Activated CD8-positive, alpha-beta T cell treated with anti-CD3 and anti-CD28 coated beads, Interleukin-2, amount 10 ng/mL, durations not matched to agents 7 days and 5 days (primary cell): ENCODE data around the gene KCTD11. TPM values are rescaled to one million over a fixed set of nuclear protein-coding genes. Genes with fewer than 3 reads are reported as not detected.
"Not testable (repeated sequence)": the region's sequence is repeated elsewhere in the genome, so short reads cannot be mapped to it uniquely, and the experiment has no call there.

ENCODE experiments used
- ATAC-seq: fragments of 150-1000 bp; cut with Tn5 transposase; one replicate; pipeline ENCODE4 v1.10.0; 2021; ENCODE audit warnings: moderate library complexity
- CTCF ChIA-PET: fragments of 350-600 bp; sonication (Branson Sonifier 250); formaldehyde crosslinking; loops from one replicate; lab custom pipeline; 2021; ENCODE audit warnings: antibody characterized with exemption; lab: Charles Lee
- POLR2A ChIA-PET: fragments of 350-600 bp; sonication (Branson Sonifier 250); formaldehyde crosslinking; loops from one replicate; lab custom pipeline; 2021; ENCODE audit warnings: antibody characterized with exemption; lab: Charles Lee
- DNase-seq: peaks from one replicate; pipeline ENCODE4 v3.0.0-alpha.2; 2020
- H3K27ac Mint-ChIP-seq: one replicate; pipeline ENCODE4 v1.8.0; 2021; ENCODE audit warnings: mild to moderate bottlenecking, mixed read lengths
- H3K27me3 Mint-ChIP-seq: one replicate; pipeline ENCODE4 v1.8.0; 2021; ENCODE audit warnings: low read depth, mixed read lengths
- H3K36me3 Mint-ChIP-seq: one replicate; pipeline ENCODE4 v1.8.0; 2021; ENCODE audit warnings: low read depth, mixed read lengths
- H3K4me1 Mint-ChIP-seq: one replicate; pipeline ENCODE4 v1.8.0; 2021; ENCODE audit warnings: low read depth, mixed read lengths
- H3K4me3 Mint-ChIP-seq: one replicate; pipeline ENCODE4 v1.8.0; 2021; ENCODE audit warnings: mild to moderate bottlenecking, mixed read lengths
- H3K9me3 Mint-ChIP-seq: one replicate; pipeline ENCODE4 v1.8.0; 2022; ENCODE audit warnings: mixed read lengths; ENCODE audit not compliant: insufficient read depth
- total RNA-seq, 2 experiments: library from RNA; stranded (reverse); gene quantifications; one replicate each; pipeline ENCODE4 v1.2.3, GENCODE V29; 2021

The KCTD11 gene
- total RNA-seq, 2 experiments from 2014 or later: 11.4 to 11.8 TPM

- ATAC-seq (no peak), DNase-seq (no peak)
- H3K27me3 Mint-ChIP-seq: no peaks in the 10 kb centered on the region
- H3K36me3 Mint-ChIP-seq: peaks cover 3% of the 10 kb centered on the region
- H3K27ac Mint-ChIP-seq: peak overlapping the region; percentile 63
- H3K4me3 Mint-ChIP-seq: peak overlapping the region; percentile 87
- H3K9me3 Mint-ChIP-seq: no peaks in the 10 kb centered on the region
- H3K4me1 Mint-ChIP-seq: peaks cover 60% of the 10 kb centered on the region
- POLR2A ChIA-PET: interaction anchor here (0.8 to 2.0 kb wide), 3 partner anchors 11 to 22 kb away, joined by 3 to 12 read pairs (median 4); no protein-coding TSS in a partner anchor
- CTCF ChIA-PET: interaction anchor here (1.9 to 2.8 kb wide), 6 partner anchors 18 to 285 kb away, joined by 4 to 19 read pairs (median 11); partner anchors contain the start of genes TMEM102 and TMEM95
Observed at GRCh38 chr17:7330638-7331015, 21.3 kb upstream of the KCTD11 start.

GRCh38 chr17:7332111-7332510 lies 19.9 kb upstream of the KCTD11 start:
- H3K4me1 Mint-ChIP-seq: peaks cover 67% of the 10 kb centered on the region
- DNase-seq (no peak), ATAC-seq (no peak)
- H3K27ac Mint-ChIP-seq: peak overlapping the region; percentile 83
- POLR2A ChIA-PET: no interaction called here
- CTCF ChIA-PET: no interaction called here
- H3K9me3 Mint-ChIP-seq: no peaks in the 10 kb centered on the region
- peak overlapping the region; percentile 38 for H3K4me3 Mint-ChIP-seq
- peaks cover 6% of the 10 kb centered on the region for H3K36me3 Mint-ChIP-seq
- H3K27me3 Mint-ChIP-seq: no peaks in the 10 kb centered on the region

GRCh38 chr17:7332600-7333069 lies 19.3 kb upstream of the KCTD11 start:
- CTCF ChIA-PET, H3K27me3 Mint-ChIP-seq, POLR2A ChIA-PET, ATAC-seq, H3K9me3 Mint-ChIP-seq: not testable (repeated sequence)
- H3K4me1 Mint-ChIP-seq: peaks cover 64% of the 10 kb centered on the region
- H3K36me3 Mint-ChIP-seq: peaks cover 11% of the 10 kb centered on the region
- H3K4me3 Mint-ChIP-seq: peak overlapping the region; percentile 38
- peak; percentile 69 for DNase-seq
- H3K27ac Mint-ChIP-seq: peak overlapping the region; percentile 83

GRCh38 chr17:7334938-7335538 lies 16.9 kb upstream of the KCTD11 start:
- ATAC-seq (no peak), DNase-seq (no peak)
- Mint-ChIP-seq H3K9me3 (no peaks in the 10 kb centered on the region), H3K4me1 (peaks cover 62% of the 10 kb centered on the region), H3K27me3 (no peaks in the 10 kb centered on the region), H3K4me3 (peak overlapping the region; percentile 47), H3K27ac (peak overlapping the region; percentile 98), H3K36me3 (peaks cover 28% of the 10 kb centered on the region)
- CTCF ChIA-PET: interaction anchor here (0.7 to 4.0 kb wide), 10 partner anchors 8 to 353 kb away, joined by 3 to 41 read pairs (median 9); partner anchors contain the start of genes KCTD11 and TMEM95
- POLR2A ChIA-PET: interaction anchor here (0.6 to 4.9 kb wide), 6 partner anchors 14 to 693 kb away, joined by 3 to 54 read pairs (median 3); partner anchors contain the start of gene GPS2

- POLR2A ChIA-PET: interaction anchor here (0.6 to 4.9 kb wide), 17 partner anchors 9 to 351 kb away, joined by 3 to 54 read pairs (median 7); partner anchors contain the start of genes GPS2, TMEM102, TNFSF12 and TP53
- H3K4me3 Mint-ChIP-seq: peak overlapping the region; percentile 85
- not testable (repeated sequence) for DNase-seq, ATAC-seq, H3K9me3 Mint-ChIP-seq, H3K27me3 Mint-ChIP-seq
- peak overlapping the region; percentile 98 for H3K27ac Mint-ChIP-seq
- peaks cover 62% of the 10 kb centered on the region for H3K4me1 Mint-ChIP-seq
- CTCF ChIA-PET: interaction anchor here (0.7 to 4.0 kb wide), 14 partner anchors 10 to 352 kb away, joined by 3 to 41 read pairs (median 10); partner anchors contain the start of genes KCTD11, TMEM95 and TP53
- H3K36me3 Mint-ChIP-seq: peaks cover 33% of the 10 kb centered on the region
Observed at GRCh38 chr17:7335765-7336164, 16.2 kb upstream of the KCTD11 start.

GRCh38 chr17:7336240-7337175 lies 15.5 kb upstream of the KCTD11 start, which contains the start of gene ACAP1:
Gene ACAP1 (plus strand): TSS chr17:7336529. CDS start chr17:7336735, 206 bp downstream.
- POLR2A ChIA-PET: interaction anchor here (0.6 to 4.9 kb wide), 23 partner anchors 8 to 350 kb away, joined by 3 to 54 read pairs (median 4); partner anchors contain the start of genes GPS2, POLR2A, TMEM102 and TNFSF12
- peak within 1 kb of the TSS; percentile 98 for H3K27ac Mint-ChIP-seq
- peak within 1 kb of the TSS; percentile 85 for H3K4me3 Mint-ChIP-seq
- H3K4me1 Mint-ChIP-seq: peaks cover 59% of the 10 kb centered on the region
- H3K36me3 Mint-ChIP-seq: peaks cover 37% of the 10 kb centered on the region
- ATAC-seq: peak; percentile 95
- DNase-seq: peak; percentile 95
- no peaks in the 10 kb centered on the region for H3K9me3 Mint-ChIP-seq
- no peaks in the 10 kb centered on the region for H3K27me3 Mint-ChIP-seq
- CTCF ChIA-PET: interaction anchor here (0.6 to 4.0 kb wide), 22 partner anchors 9 to 351 kb away, joined by 3 to 41 read pairs (median 5); partner anchors contain the start of genes CTDNEP1, GPS2, KCTD11 and SLC2A4

- not testable (repeated sequence) for H3K9me3 Mint-ChIP-seq, DNase-seq, H3K27me3 Mint-ChIP-seq, ATAC-seq
- peaks cover 53% of the 10 kb centered on the region for H3K4me1 Mint-ChIP-seq
- H3K4me3 Mint-ChIP-seq: peak overlapping the region; percentile 85
- ChIA-PET CTCF (interaction anchor here (1.0 to 4.0 kb wide), 12 partner anchors 8 to 220 kb away, joined by 3 to 41 read pairs (median 14); partner anchors contain the start of genes GPS2, KCTD11 and TMEM95), POLR2A (interaction anchor here (0.6 to 4.9 kb wide), 16 partner anchors 8 to 893 kb away, joined by 3 to 54 read pairs (median 7); partner anchors contain the start of genes GPS2, POLR2A, TMEM102 and TP53)
- H3K36me3 Mint-ChIP-seq: peaks cover 46% of the 10 kb centered on the region
- peak overlapping the region; percentile 98 for H3K27ac Mint-ChIP-seq
Observed at GRCh38 chr17:7337600-7337999, 14.4 kb upstream of the KCTD11 start.

- Mint-ChIP-seq H3K9me3 (no peaks in the 10 kb centered on the region), H3K4me3 (peak overlapping the region; percentile 1), H3K27me3 (no peaks in the 10 kb centered on the region), H3K4me1 (peaks cover 50% of the 10 kb centered on the region), H3K36me3 (peaks cover 67% of the 10 kb centered on the region), H3K27ac (peak overlapping the region; percentile 2)
- no peak for DNase-seq
- ChIA-PET POLR2A (interaction anchor here (0.9 kb wide), 1 partner anchor 14 kb away, joined by 3 read pairs; no protein-coding TSS in a partner anchor), CTCF (no interaction called here)
- no peak for ATAC-seq
Observed at GRCh38 chr17:7340179-7340578, 11.8 kb upstream of the KCTD11 start.

- H3K27ac Mint-ChIP-seq: peak overlapping the region; percentile 46
- no peaks in the 10 kb centered on the region for H3K27me3 Mint-ChIP-seq
- H3K9me3 Mint-ChIP-seq: no peaks in the 10 kb centered on the region
- DNase-seq (no peak), ATAC-seq (no peak)
- H3K4me1 Mint-ChIP-seq: peaks cover 38% of the 10 kb centered on the region
- POLR2A ChIA-PET: interaction anchor here (0.7 to 2.2 kb wide), 2 partner anchors 12 to 94 kb away, joined by 4 to 12 read pairs; partner anchors contain the start of gene NEURL4
- CTCF ChIA-PET: interaction anchor here (1.9 kb wide), 1 partner anchor 12 kb away, joined by 6 read pairs; the partner anchor contains the start of gene NEURL4
- peaks cover 75% of the 10 kb centered on the region for H3K36me3 Mint-ChIP-seq
- H3K4me3 Mint-ChIP-seq: no peak overlapping the region
Observed at GRCh38 chr17:7341842-7342241, 10.1 kb upstream of the KCTD11 start.

- CTCF ChIA-PET: interaction anchor here (1.6 to 2.7 kb wide), 3 partner anchors 8 to 19 kb away, joined by 3 to 15 read pairs (median 13); partner anchors contain the start of gene TMEM95
- ATAC-seq (no peak), DNase-seq (no peak)
- Mint-ChIP-seq H3K36me3 (peaks cover 73% of the 10 kb centered on the region), H3K27me3 (no peaks in the 10 kb centered on the region), H3K27ac (peak overlapping the region; percentile 60), H3K9me3 (no peaks in the 10 kb centered on the region), H3K4me3 (no peak overlapping the region), H3K4me1 (peaks cover 38% of the 10 kb centered on the region)
- POLR2A ChIA-PET: interaction anchor here (1.2 to 2.2 kb wide), 3 partner anchors 11 to 30 kb away, joined by 3 to 12 read pairs (median 5); partner anchors contain the start of gene NEURL4
Observed at GRCh38 chr17:7343250-7343649, 8.7 kb upstream of the KCTD11 start.
